Trophoblast cell (in vitro differentiated cells and primary cell): ENCODE results near the gene PRPSAP1.
A peak's percentile ranks its signal among the peaks of the same experiment; 100 is the strongest.

Source experiments
- DNase-seq, 2 donors: peaks; one replicate each; pipeline ENCODE4 v3.0.0-alpha.2; 2016
- H2AFZ ChIP-seq: 2 replicates; pipeline ENCODE4 v1.6.1; 2013; ENCODE audit warnings: low read length, moderate library complexity, mild to moderate bottlenecking; ENCODE audit not compliant: insufficient read depth, poor library complexity
- H2AK5ac ChIP-seq: 2 replicates; pipeline ENCODE4 v1.6.1; 2013; ENCODE audit warnings: mild to moderate bottlenecking, low read length
- H2BK120ac ChIP-seq: 2 replicates; pipeline ENCODE4 v1.6.1; 2013; ENCODE audit warnings: low read length, mild to moderate bottlenecking, moderate library complexity; ENCODE audit not compliant: insufficient read depth, poor library complexity
- H2BK12ac ChIP-seq: 2 replicates; pipeline ENCODE4 v1.6.1; 2013; ENCODE audit warnings: mild to moderate bottlenecking, low read length, moderate library complexity
- H2BK5ac ChIP-seq: 2 replicates; pipeline ENCODE4 v1.6.1; 2013; ENCODE audit warnings: low read length, low read depth, moderate library complexity, mild to moderate bottlenecking; ENCODE audit not compliant: poor library complexity
- H3K14ac ChIP-seq: 2 replicates; pipeline ENCODE4 v1.6.1; 2013; ENCODE audit warnings: mild to moderate bottlenecking, low read length
- H3K18ac ChIP-seq: 2 replicates; pipeline ENCODE4 v1.6.1; 2013; ENCODE audit warnings: mild to moderate bottlenecking, low read length
- H3K23ac ChIP-seq: 2 replicates; pipeline ENCODE4 v1.6.1; 2013; ENCODE audit warnings: low read length
- H3K27ac ChIP-seq: 2 replicates; pipeline ENCODE4 v1.5.1; 2013; ENCODE audit warnings: low read depth, mild to moderate bottlenecking, inconsistent platforms, low read length, moderate library complexity
- H3K27me3 ChIP-seq: 2 replicates; pipeline ENCODE4 v1.6.1; 2013; ENCODE audit warnings: inconsistent platforms, mild to moderate bottlenecking, low read length, moderate library complexity; ENCODE audit not compliant: insufficient read depth
- H3K36me3 ChIP-seq, 2 experiments: 1 replicate in 1 of 2; 2 replicates in 1 of 2; pipeline ENCODE4 v1.6.1; 2013; ENCODE audit warnings: low read length in 2 of 2, mild to moderate bottlenecking in 2 of 2, moderate library complexity in 1 of 2; ENCODE audit not compliant: insufficient read depth in 2 of 2, control insufficient read depth in 1 of 2
- H3K4ac ChIP-seq: 2 replicates; pipeline ENCODE4 v1.6.1; 2013; ENCODE audit warnings: low read depth, mild to moderate bottlenecking, low read length, moderate library complexity
- H3K4me1 ChIP-seq, 2 experiments: 1 replicate in 1 of 2; 2 replicates in 1 of 2; pipeline ENCODE4 v1.6.1; 2013; ENCODE audit warnings: low read length in 2 of 2, mild to moderate bottlenecking in 2 of 2, moderate library complexity in 1 of 2; ENCODE audit not compliant: insufficient read depth in 2 of 2, control insufficient read depth in 1 of 2
- H3K4me2 ChIP-seq: 2 replicates; pipeline ENCODE4 v1.6.1; 2013; ENCODE audit warnings: inconsistent platforms, mild to moderate bottlenecking, low read length, moderate library complexity
- H3K4me3 ChIP-seq: 2 replicates; pipeline ENCODE4 v1.5.1; 2013; ENCODE audit warnings: mild to moderate bottlenecking, low read depth, low read length, inconsistent platforms
- H3K79me1 ChIP-seq: one replicate; pipeline ENCODE4 v1.6.1; 2013; ENCODE audit warnings: low read length
- H3K79me2 ChIP-seq: 2 replicates; pipeline ENCODE4 v1.6.1; 2013; ENCODE audit warnings: low read length, mild to moderate bottlenecking; ENCODE audit not compliant: control insufficient read depth, insufficient read depth, poor library complexity
- H3K9ac ChIP-seq: 2 replicates; pipeline ENCODE4 v1.6.1; 2013; ENCODE audit warnings: mild to moderate bottlenecking, low read length
- H3K9me3 ChIP-seq: 2 replicates; pipeline ENCODE4 v1.6.1; 2013; ENCODE audit warnings: low read depth, mild to moderate bottlenecking, control low read depth, inconsistent platforms, low read length; ENCODE audit not compliant: insufficient read depth
- H4K12ac ChIP-seq: 2 replicates; pipeline ENCODE4 v1.6.1; 2013; ENCODE audit warnings: low read depth, mild to moderate bottlenecking, low read length, moderate library complexity
- H4K8ac ChIP-seq: 2 replicates; pipeline ENCODE4 v1.6.1; 2013; ENCODE audit warnings: low read depth, mild to moderate bottlenecking, low read length, moderate library complexity
- H4K91ac ChIP-seq: one replicate; pipeline ENCODE4 v1.6.1; 2013; ENCODE audit warnings: low read depth, mild to moderate bottlenecking, low read length, moderate library complexity
- WGBS: extraction: QIAGEN DNeasy Blood & Tissue Kit; methylation state at CpG from one replicate; pipeline ENCODE4 v1.1.7; 2013; ENCODE audit warnings: missing lambda C conversion rate; ENCODE audit not compliant: insufficient read length, insufficient coverage; ENCODE audit errors: extremely low coverage; 5-methylcytosine and 5-hydroxymethylcytosine counted together

PRPSAP1 gene

GRCh38 chr17:76376318-76377133, 22.8 kb upstream of the PRPSAP1 start:
- H3K4me2 ChIP-seq = no peak overlapping the region
- no peak overlapping the region for H3K23ac ChIP-seq
- H3K4me1 ChIP-seq = peaks cover 9 to 18% of the 10 kb centered on the region in 2 experiments
- H2AFZ ChIP-seq = no peak overlapping the region
- H3K18ac ChIP-seq = no peak overlapping the region
- H2BK12ac ChIP-seq = no peak overlapping the region
- H2AK5ac ChIP-seq = peak overlapping the region; percentile 24
- H2BK120ac ChIP-seq = no peak overlapping the region
- H3K4me3 ChIP-seq = no peak overlapping the region
- no CpG with 5 or more reads among the region's 8 CpGs for whole genome bisulfite sequencing
- H4K12ac ChIP-seq = no peak overlapping the region
- H3K9ac ChIP-seq = no peak overlapping the region
- no peaks in the 10 kb centered on the region for H3K27me3 ChIP-seq
- no peak overlapping the region for H3K27ac ChIP-seq
- H3K9me3 ChIP-seq = no peaks in the 10 kb centered on the region
- no peak overlapping the region for H3K4ac ChIP-seq
- H4K8ac ChIP-seq = no peak overlapping the region
- no peak overlapping the region for H3K14ac ChIP-seq
- peaks cover 0 to 1% of the 10 kb centered on the region in 2 experiments for H3K36me3 ChIP-seq
- DNase-seq = no peak
- H2BK5ac ChIP-seq = no peak overlapping the region
- H4K91ac ChIP-seq = no peak overlapping the region
- no peaks in the 10 kb centered on the region for H3K79me2 ChIP-seq
- H3K79me1 ChIP-seq = peaks cover 2% of the 10 kb centered on the region

- Histone ChIP-seq H3K9ac (no peak overlapping the region), H3K23ac (no peak overlapping the region), H3K4ac (no peak overlapping the region), H3K18ac (no peak overlapping the region), H2AFZ (no peak overlapping the region), H2AK5ac (no peak overlapping the region), H3K27ac (no peak overlapping the region), H4K12ac (no peak overlapping the region), H4K8ac (no peak overlapping the region), H3K14ac (no peak overlapping the region), H3K79me1 (no peaks in the 10 kb centered on the region), H3K36me3 (no peaks in the 10 kb centered on the region), H3K4me1 (peaks cover 3 to 9% of the 10 kb centered on the region in 2 experiments), H3K4me3 (no peak overlapping the region), H2BK12ac (no peak overlapping the region), H3K27me3 (no peaks in the 10 kb centered on the region), H3K4me2 (no peak overlapping the region), H2BK5ac (no peak overlapping the region), H3K79me2 (no peaks in the 10 kb centered on the region), H2BK120ac (no peak overlapping the region), H3K9me3 (peaks cover 2% of the 10 kb centered on the region), H4K91ac (no peak overlapping the region)
- peak; percentile 79 to 89 for DNase-seq
- WGBS = no CpG with 5 or more reads among the region's 16 CpGs
Measured at GRCh38 chr17:76371656-76372628, 18.2 kb upstream of the PRPSAP1 start.

GRCh38 chr17:76370261-76370993, 16.7 kb upstream of the PRPSAP1 start:
- Histone ChIP-seq H4K91ac (no peak overlapping the region), H2BK5ac (no peak overlapping the region), H3K9me3 (peaks cover 2% of the 10 kb centered on the region), H3K36me3 (no peaks in the 10 kb centered on the region), H3K27ac (no peak overlapping the region), H3K27me3 (no peaks in the 10 kb centered on the region), H2AFZ (no peak overlapping the region), H2BK12ac (no peak overlapping the region), H3K9ac (no peak overlapping the region), H3K79me1 (no peaks in the 10 kb centered on the region), H3K18ac (no peak overlapping the region), H3K14ac (no peak overlapping the region), H3K4me1 (peaks cover 1 to 6% of the 10 kb centered on the region in 2 experiments), H2AK5ac (no peak overlapping the region), H3K79me2 (no peaks in the 10 kb centered on the region), H3K23ac (no peak overlapping the region), H2BK120ac (no peak overlapping the region), H3K4me2 (no peak overlapping the region), H4K8ac (no peak overlapping the region), H3K4ac (no peak overlapping the region), H3K4me3 (no peak overlapping the region), H4K12ac (no peak overlapping the region)
- WGBS = no CpG with 5 or more reads among the region's 11 CpGs
- DNase-seq = peak; percentile 66 to 87

GRCh38 chr17:76369804-76370203, 16.1 kb upstream of the PRPSAP1 start:
- H2BK120ac ChIP-seq = no peak overlapping the region
- no peak overlapping the region for H2BK12ac ChIP-seq
- no peaks in the 10 kb centered on the region for H3K27me3 ChIP-seq
- H3K27ac ChIP-seq = no peak overlapping the region
- H3K4me2 ChIP-seq = no peak overlapping the region
- H3K23ac ChIP-seq = no peak overlapping the region
- no peaks in the 10 kb centered on the region for H3K79me2 ChIP-seq
- H3K79me1 ChIP-seq = no peaks in the 10 kb centered on the region
- no CpG with 5 or more reads among the region's 7 CpGs for WGBS
- no peak overlapping the region for H2BK5ac ChIP-seq
- no peak overlapping the region for H4K91ac ChIP-seq
- no peak for DNase-seq
- H4K8ac ChIP-seq = no peak overlapping the region
- no peak overlapping the region for H3K4me3 ChIP-seq
- no peak overlapping the region for H3K9ac ChIP-seq
- no peak overlapping the region for H3K14ac ChIP-seq
- no peak overlapping the region for H2AK5ac ChIP-seq
- H4K12ac ChIP-seq = no peak overlapping the region
- peaks cover 2% of the 10 kb centered on the region for H3K9me3 ChIP-seq
- no peak overlapping the region for H3K18ac ChIP-seq
- H3K36me3 ChIP-seq = no peaks in the 10 kb centered on the region
- H3K4ac ChIP-seq = no peak overlapping the region
- no peak overlapping the region for H2AFZ ChIP-seq
- H3K4me1 ChIP-seq = peaks cover 0 to 5% of the 10 kb centered on the region in 2 experiments
